HL-60 (cell line): ENCODE data around the gene C1orf141.

Experiments used
- CTCF ChIP-seq: IDR thresholded peaks from one replicate; pipeline ENCODE4 v1.5.1; 2011; ENCODE audit warnings: low read length, control low read depth, inconsistent platforms; ENCODE audit not compliant: insufficient read depth
- GABPA ChIP-seq: IDR thresholded peaks from 2 replicates; pipeline ENCODE4 v1.6.1; 2012; ENCODE audit warnings: low read depth
- POLR2AphosphoS5 ChIP-seq: IDR thresholded peaks from 2 replicates; pipeline ENCODE4 v1.6.1; 2012; ENCODE audit warnings: low read depth
- SPI1 ChIP-seq: IDR thresholded peaks from 2 replicates; pipeline ENCODE4 v1.6.1; 2012; ENCODE audit warnings: low read depth, mild to moderate bottlenecking, borderline replicate concordance

GRCh38 chr1:67135354-67135753, 584 bp upstream of the C1orf141 start:
- no peak for TF ChIP-seq POLR2AphosphoS5
- no peak for TF ChIP-seq GABPA
- no peak for TF ChIP-seq CTCF
- no peak for TF ChIP-seq SPI1
